IgD-negative memory B cell (primary cell): ENCODE data around the gene C12orf43. TPM values are rescaled to one million over a fixed set of nuclear protein-coding genes. Genes with fewer than 3 reads are reported as not detected.
"Not testable (repeated sequence)": the region's sequence is repeated elsewhere in the genome, so short reads cannot be mapped to it uniquely, and the experiment has no call there.

Experiments
- H3K27ac Mint-ChIP-seq, 3 donors: one replicate each; pipeline ENCODE4 v1.8.0; 2020 to 2022; ENCODE audit warnings: mild to moderate bottlenecking in 3 of 3, mixed read lengths in 3 of 3, moderate library complexity in 1 of 3
- H3K27me3 Mint-ChIP-seq: one replicate; pipeline ENCODE4 v1.8.0; 2021; ENCODE audit warnings: mixed read lengths
- H3K36me3 Mint-ChIP-seq: one replicate; pipeline ENCODE4 v1.8.0; 2020; ENCODE audit warnings: mild to moderate bottlenecking, mixed read lengths
- H3K4me1 Mint-ChIP-seq, 3 donors: one replicate each; pipeline ENCODE4 v1.8.0; 2020 to 2022; ENCODE audit warnings: mixed read lengths in 3 of 3, mild to moderate bottlenecking in 1 of 3
- H3K4me3 Mint-ChIP-seq, 4 donors: one replicate each; pipeline ENCODE4 v1.8.0; 2020 to 2022; ENCODE audit warnings: mild to moderate bottlenecking in 4 of 4, mixed read lengths in 4 of 4, moderate library complexity in 3 of 4
- H3K9me3 Mint-ChIP-seq, 3 donors: one replicate each; pipeline ENCODE4 v1.8.0; 2020 to 2021; ENCODE audit warnings: mixed read lengths in 3 of 3, mild to moderate bottlenecking in 1 of 3
- polyA plus RNA-seq: library from polyadenylated mRNA; unstranded; fragments of 300-500 nt; fragmentation: Illumina TruSeq; gene quantifications from one replicate; pipeline ENCODE4 v1.2.3, GENCODE V29; 2021

C12orf43 gene, protein sequence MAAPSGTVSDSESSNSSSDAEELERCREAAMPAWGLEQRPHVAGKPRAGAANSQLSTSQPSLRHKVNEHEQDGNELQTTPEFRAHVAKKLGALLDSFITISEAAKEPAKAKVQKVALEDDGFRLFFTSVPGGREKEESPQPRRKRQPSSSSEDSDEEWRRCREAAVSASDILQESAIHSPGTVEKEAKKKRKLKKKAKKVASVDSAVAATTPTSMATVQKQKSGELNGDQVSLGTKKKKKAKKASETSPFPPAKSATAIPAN
- polyA plus RNA-seq = 23.3 TPM

DNA sequence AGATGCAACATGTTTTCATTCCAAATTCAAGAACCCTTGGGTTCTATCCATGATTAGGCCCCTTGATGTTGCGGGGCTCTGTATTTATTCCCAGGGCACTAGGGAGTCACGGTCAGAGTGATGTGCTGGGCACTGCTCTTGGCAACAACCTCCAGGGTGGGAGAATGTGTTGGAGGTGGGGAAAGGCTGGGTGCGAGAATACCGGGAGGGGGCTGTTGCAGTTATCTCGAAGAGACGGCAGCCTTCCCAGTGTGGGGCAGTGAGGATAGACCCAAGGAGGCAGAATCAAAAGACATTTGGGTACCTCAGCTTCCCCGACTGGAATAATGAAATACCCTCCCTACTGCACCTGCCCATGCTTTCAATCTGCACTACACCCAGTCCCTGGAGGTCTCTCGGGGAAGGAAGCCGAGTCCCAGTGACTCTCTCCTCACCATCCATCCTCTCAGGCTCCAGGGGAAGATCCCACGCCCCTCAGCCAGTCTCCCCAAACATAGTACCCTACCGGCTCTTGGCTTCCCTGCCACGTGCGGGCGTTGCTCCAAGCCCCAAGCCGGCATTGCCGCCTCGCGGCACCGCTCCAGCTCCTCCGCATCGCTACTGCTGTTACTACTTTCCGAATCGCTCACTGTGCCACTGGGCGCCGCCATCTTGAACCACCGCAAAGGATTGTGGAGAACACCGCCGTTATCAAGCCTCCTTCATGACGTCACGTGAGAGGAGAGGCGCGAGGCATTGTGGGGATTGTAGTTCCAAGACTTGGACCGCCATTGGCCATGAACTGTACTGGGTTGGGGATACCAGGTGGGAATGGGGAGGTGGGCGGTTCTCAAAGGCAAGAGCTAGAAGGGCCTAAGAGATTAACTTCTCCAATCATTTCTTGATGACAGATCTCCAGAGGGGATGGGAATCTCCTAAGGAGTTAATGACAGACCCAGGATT lies at the start of gene C12orf43:
Gene C12orf43 (minus strand): TSS at position 663 of the 942 bp plus-strand sequence. CDS start 13 bp downstream, at position 650.
- peaks cover 7% of the 10 kb centered on the region for H3K36me3 Mint-ChIP-seq
- no peaks in the 10 kb centered on the region for H3K9me3 Mint-ChIP-seq
- no peaks in the 10 kb centered on the region for H3K27me3 Mint-ChIP-seq
- peaks cover 8 to 17% (median 16%) of the 10 kb centered on the region in 3 donors for H3K4me1 Mint-ChIP-seq
- peak within 1 kb of the TSS; percentile 14 to 96 (median 87) for H3K27ac Mint-ChIP-seq
- peak within 1 kb of the TSS; percentile 84 to 100 (median 98) for H3K4me3 Mint-ChIP-seq

DNA sequence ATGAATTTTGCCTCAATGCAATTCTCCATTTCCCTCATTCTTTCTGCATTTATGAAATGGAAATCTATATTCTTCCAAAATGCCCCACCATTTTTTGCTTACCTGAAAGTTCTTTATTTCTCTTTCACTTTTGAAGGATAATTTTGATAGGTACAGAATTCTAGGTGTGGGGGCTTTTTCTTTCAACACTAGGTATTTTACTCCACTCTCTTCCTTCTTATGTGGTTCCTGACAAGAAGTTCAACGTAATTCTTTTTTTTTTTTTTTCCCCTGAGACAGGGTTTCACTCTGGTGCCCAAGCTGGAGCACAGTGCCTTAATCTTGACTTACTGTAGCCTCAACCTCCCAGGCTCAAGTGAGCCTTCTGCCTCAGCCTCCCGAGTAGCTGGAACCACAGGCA lies 49.1 kb upstream of the C12orf43 start:
- Mint-ChIP-seq H3K36me3 (no peaks in the 10 kb centered on the region), H3K27ac (no peak overlapping the region), H3K27me3 (peaks cover 4% of the 10 kb centered on the region), H3K4me1 (peaks cover 3 to 6% (median 4%) of the 10 kb centered on the region in 3 donors), H3K4me3 (no peak overlapping the region), H3K9me3 (no peaks in the 10 kb centered on the region)

DNA sequence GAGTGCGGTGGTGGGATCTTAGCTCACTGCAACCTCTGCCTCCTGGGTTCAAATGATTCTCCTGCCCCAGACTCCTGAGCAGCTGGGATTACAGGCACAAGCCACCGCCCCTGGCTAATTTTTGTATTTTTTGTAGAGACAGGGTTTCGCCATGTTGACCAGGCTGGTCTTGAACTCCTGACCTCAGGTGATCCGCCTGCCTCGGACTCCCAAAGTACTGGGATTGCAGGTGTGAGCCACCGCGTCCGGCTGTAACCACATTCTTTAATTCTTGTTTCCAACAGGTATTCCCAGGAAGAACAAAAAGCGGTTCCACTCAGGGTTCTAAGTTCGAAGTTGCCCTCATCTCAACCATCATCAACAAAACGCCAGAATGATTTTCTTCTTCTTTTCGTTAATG lies 48.3 kb upstream of the C12orf43 start:
- H3K9me3 Mint-ChIP-seq, H3K27me3 Mint-ChIP-seq, H3K36me3 Mint-ChIP-seq, H3K27ac Mint-ChIP-seq, H3K4me3 Mint-ChIP-seq: not testable (repeated sequence)
- peaks cover 8 to 11% (median 10%) of the 10 kb centered on the region in 3 donors for H3K4me1 Mint-ChIP-seq

DNA sequence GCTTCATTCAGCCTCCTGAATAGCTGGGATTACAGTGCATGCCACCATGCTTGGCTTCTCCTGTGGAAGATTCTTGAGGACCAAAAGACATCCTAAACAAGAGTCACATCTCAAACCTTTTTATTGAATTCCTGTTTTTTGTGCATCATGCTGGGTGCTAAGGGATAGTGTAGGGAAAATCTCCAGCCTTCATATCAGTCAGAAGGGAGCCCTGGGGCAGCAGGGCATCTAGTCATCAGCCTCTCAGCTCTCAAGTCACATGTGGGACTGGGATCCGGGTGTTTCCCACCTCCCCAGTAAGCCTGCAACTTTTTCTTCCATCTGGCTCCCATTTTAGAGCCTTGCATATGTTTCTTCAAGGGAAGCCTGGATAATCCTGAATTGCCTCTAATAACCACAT lies 47.8 kb upstream of the C12orf43 start:
- no peak overlapping the region for H3K27ac Mint-ChIP-seq
- H3K27me3 Mint-ChIP-seq = peaks cover 4% of the 10 kb centered on the region
- H3K4me3 Mint-ChIP-seq = no peak overlapping the region
- H3K9me3 Mint-ChIP-seq = no peaks in the 10 kb centered on the region
- H3K36me3 Mint-ChIP-seq = peaks cover 2% of the 10 kb centered on the region
- peaks cover 10 to 12% (median 11%) of the 10 kb centered on the region in 3 donors for H3K4me1 Mint-ChIP-seq

DNA sequence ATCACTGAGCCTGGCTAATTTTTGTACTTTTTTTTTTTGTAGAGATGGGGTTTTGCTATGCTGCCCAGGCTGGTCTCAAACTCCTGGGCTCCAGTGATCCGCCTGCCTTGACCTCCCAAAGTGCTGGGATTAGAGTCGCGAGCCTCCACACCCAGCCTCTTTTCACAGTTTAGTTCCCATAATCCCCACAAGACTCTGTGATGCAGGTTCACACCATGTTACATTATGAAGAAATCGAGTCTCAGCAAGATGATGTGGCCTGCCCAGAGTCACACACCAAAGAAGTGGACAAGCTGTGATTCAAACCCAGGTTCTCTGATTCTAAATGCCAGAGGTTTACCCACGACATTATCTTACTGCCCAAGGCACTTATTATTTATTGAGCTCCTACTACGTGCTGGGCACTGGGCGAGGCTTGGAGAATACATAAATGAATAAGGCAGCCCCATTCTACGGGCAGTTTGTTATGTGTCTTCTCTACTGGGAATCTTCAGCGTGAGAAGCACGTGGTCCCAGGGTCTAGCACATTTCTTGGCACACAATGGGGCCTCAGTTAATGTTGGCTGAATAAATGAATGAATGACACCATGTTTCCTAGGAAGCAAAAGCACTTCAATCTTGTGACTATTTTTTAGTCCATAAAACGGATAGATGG lies 46.2 kb upstream of the C12orf43 start:
- H3K4me3 Mint-ChIP-seq = no peak overlapping the region
- H3K27ac Mint-ChIP-seq = no peak overlapping the region
- H3K27me3 Mint-ChIP-seq = peaks cover 4% of the 10 kb centered on the region
- peaks cover 11 to 16% (median 13%) of the 10 kb centered on the region in 3 donors for H3K4me1 Mint-ChIP-seq
- H3K36me3 Mint-ChIP-seq = peaks cover 2% of the 10 kb centered on the region
- H3K9me3 Mint-ChIP-seq = no peaks in the 10 kb centered on the region

DNA sequence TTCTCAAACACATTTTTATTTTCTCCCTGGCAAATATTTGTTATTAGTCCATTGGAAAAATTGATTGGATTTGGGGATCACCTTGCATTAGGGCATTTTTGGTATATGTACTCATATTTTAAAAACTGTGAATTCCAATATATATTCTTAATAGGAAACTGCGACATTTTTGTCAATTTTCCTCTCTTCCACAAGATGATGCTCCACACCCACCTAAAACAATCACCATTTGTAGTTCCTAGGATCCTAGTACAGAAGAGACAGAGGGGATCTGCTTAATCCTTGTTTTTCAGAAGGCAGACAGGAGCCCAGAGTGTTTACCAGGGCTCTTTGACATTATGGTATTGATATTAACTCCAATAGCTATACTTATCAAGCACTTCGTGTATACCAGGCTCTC lies 45.5 kb upstream of the C12orf43 start:
- no peak overlapping the region for H3K4me3 Mint-ChIP-seq
- peaks cover 14 to 20% (median 14%) of the 10 kb centered on the region in 3 donors for H3K4me1 Mint-ChIP-seq
- H3K9me3 Mint-ChIP-seq = no peaks in the 10 kb centered on the region
- no peak overlapping the region for H3K27ac Mint-ChIP-seq
- peaks cover under 1% of the 10 kb centered on the region for H3K27me3 Mint-ChIP-seq
- H3K36me3 Mint-ChIP-seq = peaks cover 2% of the 10 kb centered on the region

DNA sequence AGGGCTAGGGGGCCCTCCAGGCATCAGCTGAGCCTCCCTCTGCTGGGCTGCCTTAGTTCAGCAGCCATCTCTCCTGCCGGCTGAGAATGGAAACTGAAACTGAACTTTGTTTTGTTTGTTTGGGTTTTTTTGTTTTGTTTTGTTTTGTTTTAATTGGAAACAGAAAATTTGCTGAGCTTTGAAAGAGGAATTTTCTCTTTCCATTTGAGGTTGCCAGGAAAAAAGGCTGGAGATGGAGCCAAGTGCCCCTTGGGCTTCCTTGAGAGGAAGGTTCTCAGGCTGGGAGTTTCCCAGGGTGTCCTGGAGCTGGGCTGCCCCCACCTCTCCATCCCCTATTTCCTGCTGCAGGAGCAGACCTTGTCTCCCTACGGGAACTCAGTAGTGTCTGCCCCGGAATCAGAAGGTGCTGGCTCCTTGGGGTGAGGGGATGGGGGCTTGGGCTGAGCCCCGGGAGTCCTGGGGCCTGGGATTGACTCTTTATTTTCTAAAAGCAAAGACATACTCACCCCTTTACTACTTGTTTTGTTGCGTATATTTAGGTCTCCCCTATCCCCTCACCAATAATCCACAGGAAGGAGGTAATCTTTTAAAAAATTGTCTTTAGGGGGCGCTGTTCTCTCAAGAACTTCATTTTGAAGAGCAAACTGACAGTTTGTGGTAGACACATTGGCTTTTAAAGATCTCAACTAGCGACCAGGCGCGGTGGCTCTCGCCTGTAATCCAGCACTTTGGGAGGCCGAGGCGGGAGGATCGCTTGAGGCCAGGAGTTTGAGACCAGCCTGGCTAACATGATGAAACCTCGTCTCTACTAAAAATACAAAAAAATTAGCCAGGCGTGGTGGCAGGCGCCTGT lies 44.1 kb upstream of the C12orf43 start:
- H3K9me3 Mint-ChIP-seq = no peaks in the 10 kb centered on the region
- H3K27ac Mint-ChIP-seq = peak overlapping the region; percentile 83 to 95 (median 93)
- H3K4me1 Mint-ChIP-seq = peaks cover 13 to 20% (median 14%) of the 10 kb centered on the region in 3 donors
- H3K27me3 Mint-ChIP-seq = no peaks in the 10 kb centered on the region
- peaks cover 3% of the 10 kb centered on the region for H3K36me3 Mint-ChIP-seq
- H3K4me3 Mint-ChIP-seq = peak overlapping the region; percentile 82 to 95 (median 90)

DNA sequence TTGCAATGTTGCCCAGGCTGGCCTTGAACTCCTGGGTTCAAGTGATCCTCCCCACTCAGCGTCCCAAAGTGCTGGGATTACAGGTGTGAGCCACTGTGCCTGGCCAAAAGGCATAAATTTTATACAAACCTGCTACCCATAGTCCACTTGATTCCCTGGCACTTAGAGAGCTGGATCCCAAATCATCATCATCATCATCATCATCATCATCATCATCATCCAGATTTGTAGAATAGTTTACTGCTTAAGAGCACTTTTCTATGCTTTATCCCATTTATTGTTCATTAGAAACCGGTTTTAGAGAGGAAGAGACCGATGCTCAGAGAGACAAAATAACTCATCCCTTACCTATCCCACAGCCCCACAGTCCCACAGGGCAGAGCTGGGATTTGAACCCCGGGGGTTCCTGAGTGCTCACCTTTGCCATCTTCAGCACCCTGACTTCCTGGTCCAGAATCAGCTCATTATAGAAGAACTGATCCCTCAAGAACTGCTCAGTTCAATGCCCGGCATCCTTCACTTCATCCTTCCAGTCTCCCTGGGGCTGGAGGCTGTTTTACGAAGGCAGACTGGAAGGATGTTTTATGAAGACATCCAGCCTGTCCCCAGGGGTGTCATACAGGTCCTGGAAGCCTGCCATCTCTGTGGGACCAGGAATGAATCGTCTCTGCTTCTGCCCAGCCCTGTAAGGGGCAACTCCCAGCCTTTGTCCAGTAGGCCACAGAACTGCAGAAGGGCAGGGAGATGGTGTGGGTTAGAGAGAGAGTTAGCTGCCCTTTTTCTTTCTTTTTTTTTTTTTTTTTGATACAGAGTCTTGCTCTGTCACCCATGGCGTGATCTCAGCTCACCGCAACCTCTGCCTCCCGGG lies 43.0 kb upstream of the C12orf43 start:
- Mint-ChIP-seq H3K4me3 (peak overlapping the region; percentile 82 to 95 (median 90)), H3K27ac (peak overlapping the region; percentile 83 to 95 (median 93)), H3K9me3 (no peaks in the 10 kb centered on the region), H3K36me3 (peaks cover 3% of the 10 kb centered on the region), H3K27me3 (no peaks in the 10 kb centered on the region), H3K4me1 (peaks cover 11 to 20% (median 14%) of the 10 kb centered on the region in 3 donors)

DNA sequence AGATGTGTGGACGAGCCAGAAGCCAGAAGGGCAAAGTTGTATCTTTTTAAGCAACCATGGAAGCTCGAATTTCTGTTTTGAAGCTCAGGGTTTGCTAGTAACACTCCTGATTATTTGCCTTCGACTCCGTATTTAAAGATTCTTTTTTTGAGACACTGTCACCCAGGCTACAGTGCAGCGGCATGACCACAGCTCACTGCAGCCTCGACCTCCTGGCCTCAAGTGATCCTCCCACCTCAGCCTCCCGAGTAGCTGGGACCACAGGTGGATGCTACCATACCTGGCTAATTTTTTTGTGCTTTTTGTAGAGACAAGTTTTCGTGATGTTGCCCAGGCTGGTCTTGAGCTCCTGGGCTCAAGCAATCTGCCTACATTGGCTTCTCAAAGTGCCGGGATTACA lies 41.5 kb upstream of the C12orf43 start:
- H3K36me3 Mint-ChIP-seq = peaks cover 3% of the 10 kb centered on the region
- H3K27me3 Mint-ChIP-seq = peaks cover 2% of the 10 kb centered on the region
- peaks cover 11 to 20% (median 14%) of the 10 kb centered on the region in 3 donors for H3K4me1 Mint-ChIP-seq
- no peak overlapping the region for H3K4me3 Mint-ChIP-seq
- H3K9me3 Mint-ChIP-seq = no peaks in the 10 kb centered on the region
- H3K27ac Mint-ChIP-seq = no peak overlapping the region

DNA sequence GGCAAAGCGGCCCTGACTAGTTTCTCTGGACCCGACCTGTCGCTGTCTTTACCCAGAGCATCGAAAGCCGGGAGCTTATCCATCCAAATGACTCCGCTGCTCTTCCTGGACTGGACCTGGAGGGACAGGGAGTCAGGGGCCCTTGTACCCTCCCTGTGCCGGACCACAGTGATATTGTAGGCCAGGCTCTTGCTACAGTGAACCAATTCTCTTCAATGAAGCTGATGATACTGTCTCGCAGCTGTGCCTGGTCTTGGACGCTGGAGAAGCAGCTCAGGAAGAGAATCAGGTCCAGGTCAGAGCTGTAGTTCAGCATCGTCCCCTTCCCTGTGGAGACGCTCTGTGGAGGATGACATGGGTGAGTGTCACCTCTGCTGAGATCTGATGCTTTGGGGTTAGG lies 37.4 kb upstream of the C12orf43 start:
- H3K4me3 Mint-ChIP-seq = no peak overlapping the region
- H3K27me3 Mint-ChIP-seq = peaks cover 7% of the 10 kb centered on the region
- H3K36me3 Mint-ChIP-seq = peaks cover 1% of the 10 kb centered on the region
- H3K27ac Mint-ChIP-seq = no peak overlapping the region
- H3K9me3 Mint-ChIP-seq = no peaks in the 10 kb centered on the region
- H3K4me1 Mint-ChIP-seq = peaks cover 2 to 5% (median 4%) of the 10 kb centered on the region in 3 donors

DNA sequence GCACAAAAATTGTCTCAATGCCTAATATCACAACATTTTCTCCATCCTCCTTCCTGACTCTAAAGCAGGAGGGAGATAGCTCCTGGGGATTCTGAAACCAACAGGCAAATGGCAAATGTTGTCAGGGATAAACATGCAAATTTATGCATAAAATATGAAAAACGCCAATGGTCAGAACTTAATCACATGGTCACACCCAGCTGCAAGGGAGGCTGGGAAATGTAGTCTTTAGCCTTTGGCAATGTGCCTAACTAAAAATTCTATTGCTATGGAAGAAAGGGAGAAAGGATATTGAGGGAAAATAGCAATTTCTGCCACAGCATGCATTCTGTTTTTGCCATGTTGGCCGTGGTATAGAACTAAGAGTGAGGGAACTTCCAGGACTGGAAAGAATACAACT lies 34.4 kb upstream of the C12orf43 start:
- H3K4me3 Mint-ChIP-seq = no peak overlapping the region
- H3K27ac Mint-ChIP-seq = no peak overlapping the region
- peaks cover under 1% of the 10 kb centered on the region for H3K36me3 Mint-ChIP-seq
- peaks cover 7% of the 10 kb centered on the region for H3K27me3 Mint-ChIP-seq
- no peaks in the 10 kb centered on the region for H3K9me3 Mint-ChIP-seq
- peaks cover 0 to 4% (median 2%) of the 10 kb centered on the region in 3 donors for H3K4me1 Mint-ChIP-seq

DNA sequence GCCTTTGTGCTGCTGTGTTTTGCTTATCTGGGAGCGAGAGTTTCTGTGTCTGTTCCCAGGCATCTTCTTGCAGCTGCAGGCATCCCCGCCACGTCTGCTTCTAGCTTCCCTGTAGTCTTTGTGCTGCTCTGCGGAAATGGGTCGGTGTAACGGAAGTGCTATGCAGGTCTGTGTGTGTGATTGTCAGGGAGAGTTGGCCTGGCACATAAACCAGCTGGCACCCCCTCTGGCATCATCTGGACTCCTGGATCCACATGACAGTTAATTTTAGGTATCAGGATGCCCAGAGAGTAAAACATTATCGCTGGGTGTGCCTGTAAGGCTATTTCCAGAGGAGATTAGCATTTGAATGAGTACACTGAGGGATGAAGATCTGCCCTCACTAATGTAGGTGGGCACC lies 32.2 kb upstream of the C12orf43 start:
- Mint-ChIP-seq H3K36me3 (no peaks in the 10 kb centered on the region), H3K9me3 (no peaks in the 10 kb centered on the region), H3K27ac (no peak overlapping the region), H3K4me1 (peaks cover 0 to 4% (median 4%) of the 10 kb centered on the region in 3 donors), H3K27me3 (peaks cover 7% of the 10 kb centered on the region), H3K4me3 (no peak overlapping the region)

DNA sequence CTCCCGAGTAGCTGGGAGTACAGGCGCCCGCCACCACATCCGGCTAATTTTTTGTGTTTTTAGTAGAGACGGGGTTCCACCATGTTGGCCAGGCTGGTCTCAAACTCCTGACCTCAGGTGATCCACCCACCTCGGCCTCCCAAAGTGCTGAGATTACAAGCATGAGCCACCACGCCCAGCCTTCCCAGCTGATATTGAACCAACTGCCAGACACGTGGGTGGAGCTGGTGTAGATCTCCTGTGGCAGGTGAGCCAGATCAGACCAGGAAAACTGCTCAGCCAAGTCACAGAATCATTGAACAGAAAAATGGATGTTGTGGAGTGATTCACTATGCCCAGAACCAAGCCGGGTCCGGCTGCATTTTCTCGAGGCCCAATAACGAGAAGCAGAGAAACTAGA lies 31.1 kb upstream of the C12orf43 start:
- H3K36me3 Mint-ChIP-seq, H3K9me3 Mint-ChIP-seq, H3K4me3 Mint-ChIP-seq, H3K4me1 Mint-ChIP-seq, H3K27ac Mint-ChIP-seq: not testable (repeated sequence)
- peaks cover 17% of the 10 kb centered on the region for H3K27me3 Mint-ChIP-seq
